ENCODE data around the gene SF3B5.
"Not testable (repeated sequence)": the region's sequence is repeated elsewhere in the genome, so short reads cannot be mapped to it uniquely, and the experiment has no call there.

DNA sequence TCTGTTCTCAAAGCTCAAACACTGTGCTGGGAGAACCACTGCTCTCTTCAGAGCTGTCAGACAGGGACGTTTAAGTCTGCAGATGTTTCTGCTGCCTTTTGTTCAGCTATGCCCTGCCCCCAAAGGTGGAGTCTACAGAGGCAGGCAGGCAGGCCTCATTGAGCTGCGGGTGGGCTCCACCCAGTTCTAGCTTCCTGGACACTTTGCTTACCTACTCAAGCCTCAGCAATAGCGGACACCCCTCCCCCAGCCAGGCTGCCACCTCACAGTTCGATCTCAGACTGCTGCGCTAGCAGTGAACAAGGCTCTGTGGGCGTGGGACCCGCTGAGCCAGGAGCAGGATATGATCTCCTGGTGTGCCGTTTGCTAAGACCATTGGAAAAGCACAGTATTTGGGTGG, 48.7 kb downstream of the SF3B5 start:
- TF ChIP-seq CTCF, POLR2A (IDR thresholded peaks at IDR 0.05): not testable (repeated sequence)

Measured in uterus (tissue), 2 donors.